CD4-positive, alpha-beta T cell treated with Interleukin-17A for 4 hours (primary cell): Measurements from ENCODE around the gene ST6GALNAC3.

Source experiments
- DNase-seq: peaks from one replicate; pipeline ENCODE4 v3.0.0-alpha.2; 2020; ENCODE audit warnings: mixed read lengths

Gene ST6GALNAC3

GRCh38 chr1:76371941-76372340 is 297.4 kb downstream of the ST6GALNAC3 start:
- DNase-seq, result no peak

- DNase-seq, result no peak
These were observed 299.5 kb downstream of the ST6GALNAC3 start for GRCh38 chr1:76374086-76374485.

GRCh38 chr1:76377247-76377646 is 302.7 kb downstream of the ST6GALNAC3 start:
- no peak for DNase-seq

- no peak for DNase-seq
These were observed 305.0 kb downstream of the ST6GALNAC3 start for GRCh38 chr1:76379506-76379905.

GRCh38 chr1:76381450-76382097 is 307.0 kb downstream of the ST6GALNAC3 start:
- no peak for DNase-seq

GRCh38 chr1:76388261-76388660 is 313.7 kb downstream of the ST6GALNAC3 start:
- no peak for DNase-seq

GRCh38 chr1:76390456-76390855 is 315.9 kb downstream of the ST6GALNAC3 start:
- no peak for DNase-seq

GRCh38 chr1:76395059-76395458 is 320.5 kb downstream of the ST6GALNAC3 start:
- DNase-seq, result no peak

GRCh38 chr1:76402128-76402527 is 327.6 kb downstream of the ST6GALNAC3 start:
- no peak for DNase-seq

- no peak for DNase-seq
These were observed 333.8 kb downstream of the ST6GALNAC3 start for GRCh38 chr1:76408303-76408702.

GRCh38 chr1:76410499-76410898 is 336.0 kb downstream of the ST6GALNAC3 start:
- DNase-seq, result no peak

GRCh38 chr1:76418531-76418930 is 344.0 kb downstream of the ST6GALNAC3 start:
- no peak for DNase-seq

GRCh38 chr1:76419603-76420002 is 345.1 kb downstream of the ST6GALNAC3 start:
- DNase-seq, result no peak

GRCh38 chr1:76425201-76426145 is 350.9 kb downstream of the ST6GALNAC3 start:
- no peak for DNase-seq

- DNase-seq, result no peak
These were observed 352.1 kb downstream of the ST6GALNAC3 start for GRCh38 chr1:76426606-76427005.

- no peak for DNase-seq
These were observed 353.5 kb downstream of the ST6GALNAC3 start for GRCh38 chr1:76428028-76428427.

- DNase-seq, result no peak
These were observed 356.0 kb downstream of the ST6GALNAC3 start for GRCh38 chr1:76430531-76430930.

GRCh38 chr1:76433526-76433925 is 359.0 kb downstream of the ST6GALNAC3 start:
- DNase-seq, result no peak

- DNase-seq, result no peak
These were observed 368.7 kb downstream of the ST6GALNAC3 start for GRCh38 chr1:76443217-76443616.

GRCh38 chr1:76444773-76445172 is 370.2 kb downstream of the ST6GALNAC3 start:
- DNase-seq, result no peak

- no peak for DNase-seq
These were observed 375.7 kb downstream of the ST6GALNAC3 start for GRCh38 chr1:76450229-76450628.

GRCh38 chr1:76463278-76463677 is 388.7 kb downstream of the ST6GALNAC3 start:
- no peak for DNase-seq

GRCh38 chr1:76463849-76464248 is 389.3 kb downstream of the ST6GALNAC3 start:
- DNase-seq, result no peak

- no peak for DNase-seq
These were observed 390.5 kb downstream of the ST6GALNAC3 start for GRCh38 chr1:76465030-76465429.
